Measurements from ENCODE around the gene COL19A1.
"Not testable (repeated sequence)": the region's sequence is repeated elsewhere in the genome, so short reads cannot be mapped to it uniquely, and the experiment has no call there.

The COL19A1 gene

DNA sequence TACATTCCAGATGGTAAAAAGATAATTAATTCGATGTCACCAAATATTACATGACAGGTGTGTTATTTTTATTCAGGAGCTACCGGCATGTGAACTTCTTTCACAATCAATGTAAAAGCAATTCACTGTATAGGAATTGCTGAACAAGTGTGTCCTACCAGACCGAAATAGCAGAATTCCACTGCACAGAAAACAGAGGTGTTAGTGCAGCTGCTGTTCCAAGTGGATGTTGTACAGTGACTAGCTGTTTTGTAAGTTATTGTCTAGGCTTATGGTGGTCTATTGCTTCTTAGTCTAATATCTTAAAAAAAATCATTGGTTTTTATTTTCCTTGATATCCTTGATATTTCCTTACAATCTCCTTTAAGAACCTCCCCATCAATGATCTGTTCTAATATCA, 107.4 kb downstream of the COL19A1 start:
- no peak for DNase-seq

- no peak for DNase-seq
Observed at GRCh38 chr6:69974193-69974592, 107.8 kb downstream of the COL19A1 start.

GRCh38 chr6:69976591-69977090, 110.3 kb downstream of the COL19A1 start:
- no peak for DNase-seq

DNA sequence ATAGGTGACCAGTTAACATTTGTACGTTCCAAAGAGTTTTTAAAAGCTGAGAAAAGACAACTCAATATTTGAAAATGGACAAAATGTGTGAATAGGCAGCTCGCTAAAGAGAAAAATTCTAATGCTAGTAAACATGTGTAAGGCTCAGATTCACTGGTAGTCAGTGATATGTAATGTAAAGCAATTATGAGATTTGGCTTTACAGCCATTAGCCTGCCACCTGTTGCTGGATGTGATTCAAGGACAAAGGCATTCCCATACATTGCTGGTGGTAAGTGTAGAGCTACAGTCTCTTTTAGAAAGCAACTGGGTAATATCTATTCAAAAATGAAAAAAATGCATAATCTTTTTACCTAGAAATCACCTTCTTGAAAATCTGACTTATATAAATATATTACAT, 114.3 kb downstream of the COL19A1 start:
- no peak for DNase-seq

- DNase-seq, result no peak
Observed at GRCh38 chr6:69984506-69984905, 118.2 kb downstream of the COL19A1 start.

GRCh38 chr6:69985180-69985579, 118.8 kb downstream of the COL19A1 start:
- DNase-seq, result no peak

- DNase-seq, result no peak
Observed at GRCh38 chr6:69987550-69987949, 121.2 kb downstream of the COL19A1 start.

- no peak for DNase-seq
Observed at GRCh38 chr6:69988458-69989126, 122.2 kb downstream of the COL19A1 start.

DNA sequence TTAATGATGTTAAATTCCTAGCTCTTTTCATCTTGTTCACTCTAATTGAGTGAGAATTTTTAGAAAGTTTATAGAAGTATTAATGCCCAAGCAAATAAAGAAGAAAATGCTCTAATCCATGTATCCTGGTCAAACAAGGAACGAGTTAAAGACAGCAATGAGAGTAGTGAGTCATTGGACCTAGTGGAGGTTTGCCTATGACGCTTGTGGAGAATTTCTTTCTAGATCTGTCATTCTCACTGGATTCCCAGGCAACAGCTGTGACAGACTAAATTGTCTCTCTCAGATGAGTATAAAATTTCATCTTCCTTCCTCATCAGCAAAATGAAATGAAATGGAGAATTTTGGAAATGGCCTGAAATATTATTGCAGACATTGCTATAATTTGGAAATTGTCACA, 127.9 kb downstream of the COL19A1 start:
- DNase-seq, result no peak

GRCh38 chr6:70008189-70008588, 141.8 kb downstream of the COL19A1 start:
- DNase-seq, result no peak

- not testable (repeated sequence) for DNase-seq
Observed at GRCh38 chr6:70010339-70010738, 144.0 kb downstream of the COL19A1 start.

GRCh38 chr6:70023201-70023600, 156.8 kb downstream of the COL19A1 start:
- DNase-seq, result not testable (repeated sequence)

DNA sequence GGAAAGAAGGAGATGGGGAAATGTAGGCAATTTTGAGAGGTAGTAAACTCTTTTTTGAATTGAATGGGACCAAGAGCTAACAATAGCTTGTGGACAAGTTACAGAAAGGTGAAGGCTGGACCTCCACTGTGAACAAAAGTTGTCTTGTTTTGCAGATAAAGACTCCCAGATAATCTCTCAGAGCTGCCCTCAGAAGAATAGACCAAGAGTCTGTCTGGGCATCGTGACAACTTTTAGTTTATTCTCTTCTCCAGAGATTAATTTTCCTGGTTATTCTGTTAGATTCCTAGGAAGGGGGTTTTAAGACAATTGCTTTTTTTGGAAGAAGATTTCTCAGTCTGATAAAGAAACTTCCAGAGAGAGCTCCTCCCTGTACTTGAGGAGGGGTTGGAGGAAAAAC, 161.9 kb downstream of the COL19A1 start:
- DNase-seq, result no peak

DNA sequence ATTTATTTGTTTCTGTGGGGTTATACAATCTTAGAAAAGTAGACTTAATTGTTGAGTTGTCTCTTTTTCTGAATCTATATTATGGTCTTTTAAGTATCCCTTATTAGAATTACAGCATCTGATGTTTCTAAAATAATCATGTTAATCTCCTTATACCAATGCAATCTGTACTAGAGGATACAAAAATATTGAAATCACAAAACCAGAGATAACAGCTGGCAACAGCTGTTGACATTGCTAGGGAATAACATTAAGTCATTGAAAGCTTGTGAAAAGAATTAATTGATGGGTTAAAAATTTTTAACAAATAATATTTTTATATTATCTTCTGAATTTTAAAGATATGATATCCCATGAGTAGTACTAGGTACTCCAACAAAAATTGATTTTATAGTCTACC, 162.6 kb downstream of the COL19A1 start:
- no peak for DNase-seq

GRCh38 chr6:70033781-70034180, 167.4 kb downstream of the COL19A1 start:
- DNase-seq, result no peak

DNA sequence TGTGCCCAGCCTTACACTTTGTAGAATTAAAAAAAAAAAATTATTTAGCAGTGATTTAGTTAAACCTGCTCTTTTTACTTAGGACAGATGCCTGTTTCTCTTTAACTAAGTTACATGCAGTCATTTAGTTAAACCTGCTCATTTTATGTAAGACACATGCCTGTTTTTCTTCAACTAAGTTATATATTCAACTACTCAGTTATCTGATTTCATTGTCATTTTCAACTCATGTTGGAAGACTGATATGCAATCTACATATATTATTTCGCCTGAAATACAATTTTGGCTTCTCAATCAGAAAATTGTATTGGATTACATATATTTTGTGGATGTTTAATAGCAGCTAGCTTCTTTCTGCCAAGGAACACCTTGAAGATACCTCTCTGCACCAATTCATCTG, 171.1 kb downstream of the COL19A1 start:
- DNase-seq, result no peak

- DNase-seq, result no peak
Observed at GRCh38 chr6:70040766-70041165, 174.4 kb downstream of the COL19A1 start.

- DNase-seq, result no peak
Observed at GRCh38 chr6:70041411-70041810, 175.1 kb downstream of the COL19A1 start.

GRCh38 chr6:70045413-70045812, 179.1 kb downstream of the COL19A1 start:
- no peak for DNase-seq

- DNase-seq, result no peak
Observed at GRCh38 chr6:70051197-70052124, 185.1 kb downstream of the COL19A1 start.

- DNase-seq, result no peak
Observed at GRCh38 chr6:70059039-70059719, 192.8 kb downstream of the COL19A1 start.

DNA sequence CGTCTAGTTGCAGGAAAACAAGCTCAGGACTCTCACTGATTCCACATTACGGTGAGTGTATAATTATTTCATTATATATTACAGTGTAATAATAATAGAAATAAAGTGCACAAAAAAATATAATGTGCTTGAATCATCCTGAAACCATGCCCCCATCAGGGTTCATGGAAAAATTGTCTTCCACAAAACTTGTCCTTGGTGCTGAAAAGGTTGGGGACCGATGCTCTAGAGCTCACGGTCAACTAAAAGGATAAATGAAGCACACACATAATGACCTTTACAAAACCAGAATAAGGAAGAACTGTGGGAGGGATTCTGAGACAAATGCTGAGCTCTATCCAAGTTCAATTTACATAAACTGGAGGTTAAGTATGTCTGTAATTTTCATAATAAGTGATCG, 194.3 kb downstream of the COL19A1 start:
- DNase-seq, result no peak

- DNase-seq, result no peak
Observed at GRCh38 chr6:70061546-70061945, 195.2 kb downstream of the COL19A1 start.

Data from activated CD4-positive, alpha-beta T cell treated with anti-CD3 and anti-CD28 coated beads for 1 hour (primary cell).